Measurements from ENCODE around the gene TFEC.

TFEC gene

DNA sequence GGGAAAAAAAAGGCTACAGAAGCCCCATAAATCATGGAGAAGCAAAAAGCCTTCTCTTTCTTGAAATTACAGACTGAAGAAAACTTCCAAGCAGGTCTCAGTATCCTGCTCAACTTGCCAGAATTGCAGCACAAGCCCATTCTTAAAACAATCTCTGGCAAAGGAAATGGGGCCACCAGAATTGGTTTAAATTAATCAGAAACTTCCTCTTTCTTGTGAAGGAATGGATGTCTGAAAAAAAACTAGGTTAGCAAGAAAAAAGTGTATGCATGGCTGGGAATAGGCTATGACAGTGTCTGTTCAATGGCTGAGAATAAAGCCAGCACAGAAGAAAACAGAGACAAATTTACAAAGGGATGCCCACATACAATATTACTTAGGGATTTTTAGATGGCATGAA, 59.1 kb downstream of the TFEC start:
- Mint-ChIP-seq H3K27me3 (no peaks in the 10 kb centered on the region), H3K36me3 (ENCODE audit: low read depth) (no peaks in the 10 kb centered on the region)

DNA sequence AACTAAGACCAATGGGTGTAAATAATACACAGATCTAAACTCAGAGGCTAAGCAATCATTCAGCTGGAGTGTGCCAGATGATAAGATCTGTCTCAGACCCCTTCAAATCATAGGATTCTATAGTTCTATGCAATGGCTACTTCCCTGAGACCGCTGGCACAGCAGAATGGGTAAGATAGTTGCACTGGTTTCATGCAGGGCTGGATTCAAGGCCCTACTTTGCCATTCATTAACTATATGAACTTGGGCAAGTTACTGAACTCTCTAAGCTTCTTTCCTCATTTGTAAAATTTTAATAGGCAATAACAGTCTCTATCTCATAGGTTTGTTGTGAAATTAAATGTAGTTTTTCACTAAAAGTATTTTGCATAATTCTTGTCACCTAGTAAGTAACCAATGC, 62.0 kb downstream of the TFEC start:
- no peak overlapping the region for H3K27ac Mint-ChIP-seq
- no peak overlapping the region for H3K4me3 Mint-ChIP-seq
- no peaks in the 10 kb centered on the region for H3K36me3 Mint-ChIP-seq (ENCODE audit: low read depth)
- no peaks in the 10 kb centered on the region for H3K9me3 Mint-ChIP-seq
- no peaks in the 10 kb centered on the region for H3K4me1 Mint-ChIP-seq (ENCODE audit: low read depth)
- no peaks in the 10 kb centered on the region for H3K27me3 Mint-ChIP-seq
- DNase-seq: no peak

More for the DNA sequence above, 59.1 kb downstream of the TFEC start:
- no peaks in the 10 kb centered on the region for H3K4me1 Mint-ChIP-seq (ENCODE audit: low read depth)
- DNase-seq: no peak
- no peak overlapping the region for H3K27ac Mint-ChIP-seq
- no peak overlapping the region for H3K4me3 Mint-ChIP-seq
- H3K9me3 Mint-ChIP-seq: no peaks in the 10 kb centered on the region

DNA sequence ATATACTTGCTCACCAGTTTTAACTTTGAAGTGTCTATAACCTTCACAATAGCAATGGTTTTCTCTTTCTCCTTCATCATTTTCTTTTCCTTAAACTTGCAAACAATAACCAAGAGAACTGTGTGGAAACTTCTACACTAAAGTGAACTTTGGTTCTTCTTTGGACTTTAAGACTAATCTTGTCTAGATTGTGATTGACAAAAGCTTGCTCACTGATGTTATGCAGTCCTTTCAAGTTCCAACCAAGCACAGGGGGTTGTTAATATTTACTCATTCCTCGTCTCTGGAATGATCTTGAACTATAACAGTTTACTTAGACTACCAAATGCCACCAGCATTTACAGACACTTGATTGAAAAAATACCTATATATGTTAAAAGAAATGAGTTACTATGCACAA, 62.4 kb downstream of the TFEC start:
- no peak for DNase-seq
- H3K4me3 Mint-ChIP-seq: no peak overlapping the region
- no peaks in the 10 kb centered on the region for H3K4me1 Mint-ChIP-seq (ENCODE audit: low read depth)
- H3K27me3 Mint-ChIP-seq: no peaks in the 10 kb centered on the region
- no peak overlapping the region for H3K27ac Mint-ChIP-seq
- H3K36me3 Mint-ChIP-seq (ENCODE audit: low read depth): no peaks in the 10 kb centered on the region
- no peaks in the 10 kb centered on the region for H3K9me3 Mint-ChIP-seq

DNA sequence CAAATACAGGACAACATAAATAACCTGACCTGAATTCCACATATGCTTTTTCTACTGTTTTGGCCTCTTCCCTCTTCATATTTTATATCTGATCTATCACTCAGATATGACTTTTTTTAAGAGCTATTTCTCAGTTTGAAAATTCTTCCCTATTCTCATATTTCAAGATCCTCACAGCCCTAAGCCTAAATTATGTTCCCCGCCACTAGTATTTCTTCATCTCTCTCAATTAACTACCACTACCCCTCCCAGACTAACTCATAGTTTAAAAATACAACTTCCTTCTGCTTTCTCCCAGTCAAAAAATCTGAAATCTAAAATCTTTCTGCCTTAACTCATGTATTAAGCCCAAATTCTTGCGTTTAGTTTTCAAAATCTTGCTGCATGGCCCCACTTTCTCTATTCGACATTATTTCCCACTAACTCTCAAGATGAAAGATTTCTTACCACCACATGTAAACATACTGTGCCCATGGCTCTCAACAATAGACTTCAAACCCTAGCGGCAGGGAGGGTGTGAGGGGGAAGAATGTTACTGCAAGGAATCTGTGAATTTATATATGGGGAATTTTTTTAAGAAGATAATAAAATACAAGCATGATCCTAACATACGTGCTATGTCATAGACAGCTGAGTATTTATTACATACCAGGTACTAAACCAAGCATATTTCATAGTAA, 64.6 kb downstream of the TFEC start:
- H3K36me3 Mint-ChIP-seq (ENCODE audit: low read depth): no peaks in the 10 kb centered on the region
- H3K4me1 Mint-ChIP-seq (ENCODE audit: low read depth): no peaks in the 10 kb centered on the region
- no peaks in the 10 kb centered on the region for H3K27me3 Mint-ChIP-seq
- H3K27ac Mint-ChIP-seq: no peak overlapping the region
- DNase-seq: no peak
- no peaks in the 10 kb centered on the region for H3K9me3 Mint-ChIP-seq
- H3K4me3 Mint-ChIP-seq: no peak overlapping the region

DNA sequence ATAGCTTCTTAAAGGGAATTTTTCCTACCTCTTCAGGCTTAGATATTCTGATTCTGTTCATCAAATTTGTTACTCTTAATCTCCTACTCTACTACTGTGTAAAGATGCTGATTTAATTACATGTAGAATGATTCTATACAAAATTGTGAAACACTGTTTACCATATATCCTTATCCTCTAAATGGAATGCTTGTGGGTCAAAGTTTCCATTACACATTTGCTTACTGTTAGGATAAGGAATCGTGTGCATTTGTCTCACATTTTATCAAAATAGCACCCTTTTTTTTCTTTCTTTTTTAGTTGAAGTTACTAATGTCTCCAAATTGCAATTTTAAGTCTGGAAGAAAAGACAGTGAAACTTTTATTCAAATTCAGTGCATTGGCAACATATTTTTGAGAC, 65.3 kb downstream of the TFEC start:
- H3K4me1 Mint-ChIP-seq (ENCODE audit: low read depth): no peaks in the 10 kb centered on the region
- H3K36me3 Mint-ChIP-seq (ENCODE audit: low read depth): no peaks in the 10 kb centered on the region
- no peak overlapping the region for H3K27ac Mint-ChIP-seq
- DNase-seq: no peak
- H3K27me3 Mint-ChIP-seq: no peaks in the 10 kb centered on the region
- H3K4me3 Mint-ChIP-seq: no peak overlapping the region
- no peaks in the 10 kb centered on the region for H3K9me3 Mint-ChIP-seq

DNA sequence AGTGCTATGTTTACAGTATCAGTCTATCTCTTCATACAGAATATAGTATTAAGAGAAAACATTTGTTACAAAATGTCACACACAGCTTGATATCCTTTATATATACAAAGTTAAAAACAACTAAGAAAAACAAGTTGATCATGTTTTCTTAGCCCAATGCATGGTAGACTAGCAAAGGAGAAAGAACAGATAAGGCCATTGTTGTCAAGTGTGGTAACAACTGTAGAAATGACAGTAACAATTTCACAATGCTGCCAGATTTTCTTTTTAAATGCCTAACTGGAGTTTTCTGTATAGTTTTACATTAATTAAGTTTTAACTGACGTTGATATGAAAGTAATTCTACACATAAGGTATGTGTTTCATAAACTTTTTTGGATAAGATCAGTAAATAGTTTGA, 65.8 kb downstream of the TFEC start:
- DNase-seq: no peak
- no peak overlapping the region for H3K27ac Mint-ChIP-seq
- no peak overlapping the region for H3K4me3 Mint-ChIP-seq
- H3K9me3 Mint-ChIP-seq: no peaks in the 10 kb centered on the region
- H3K27me3 Mint-ChIP-seq: no peaks in the 10 kb centered on the region
- H3K36me3 Mint-ChIP-seq (ENCODE audit: low read depth): no peaks in the 10 kb centered on the region
- no peaks in the 10 kb centered on the region for H3K4me1 Mint-ChIP-seq (ENCODE audit: low read depth)

DNA sequence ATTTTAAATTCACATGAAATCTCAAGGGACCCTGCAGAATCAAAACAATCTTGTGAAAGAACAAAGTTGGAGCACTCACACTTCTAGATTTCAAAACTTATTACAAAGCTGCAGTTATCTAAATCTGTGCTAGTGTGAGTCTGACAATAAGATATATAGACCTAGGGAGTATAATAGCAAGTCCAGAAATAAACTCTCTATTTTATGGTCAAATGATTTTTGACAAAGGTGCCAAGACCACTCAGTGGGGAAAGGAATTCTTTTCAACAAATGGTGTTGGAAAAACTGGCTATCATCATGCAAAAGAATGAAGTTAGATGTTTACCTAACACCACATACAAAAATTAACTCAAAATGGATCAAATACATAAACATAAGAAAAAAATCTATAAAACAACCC, 68.2 kb downstream of the TFEC start:
- Mint-ChIP-seq H3K27me3 (no peaks in the 10 kb centered on the region), H3K27ac (no peak overlapping the region), H3K9me3 (no peaks in the 10 kb centered on the region), H3K4me3 (no peak overlapping the region), H3K36me3 (ENCODE audit: low read depth) (no peaks in the 10 kb centered on the region), H3K4me1 (ENCODE audit: low read depth) (no peaks in the 10 kb centered on the region)
- no peak for DNase-seq

DNA sequence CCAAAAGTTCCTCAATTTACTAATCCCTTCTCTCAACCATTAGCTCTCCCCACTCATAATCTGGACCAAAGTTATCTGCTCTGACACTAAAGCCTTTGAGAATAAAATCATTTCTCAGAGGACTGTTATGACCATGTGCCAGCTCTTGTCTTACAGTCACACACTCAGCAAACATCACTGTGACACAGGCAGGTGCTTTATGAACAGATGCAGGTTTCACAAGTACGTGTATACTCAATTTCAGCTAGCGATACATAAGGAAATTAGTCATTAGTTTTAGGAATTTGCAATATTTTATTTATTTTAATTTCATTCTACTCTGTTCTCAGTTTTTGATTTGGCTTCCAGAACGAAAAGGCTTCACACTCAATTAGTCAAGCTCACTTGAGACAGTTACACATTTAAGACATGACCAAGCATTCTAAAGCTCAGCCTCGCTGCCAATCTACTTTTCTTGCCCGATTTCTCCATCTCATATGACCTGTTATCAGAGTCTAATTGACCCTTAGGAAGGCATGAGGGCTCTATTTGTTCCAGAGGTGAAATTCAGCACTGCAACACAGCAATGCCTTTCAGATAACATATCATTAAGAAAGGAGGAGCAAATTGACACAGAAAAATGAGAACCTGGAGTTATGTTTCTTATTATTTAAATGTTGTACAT, 76.8 kb downstream of the TFEC start:
- no peak for DNase-seq
- no peak overlapping the region for H3K27ac Mint-ChIP-seq
- no peaks in the 10 kb centered on the region for H3K27me3 Mint-ChIP-seq
- no peaks in the 10 kb centered on the region for H3K36me3 Mint-ChIP-seq (ENCODE audit: low read depth)
- H3K4me3 Mint-ChIP-seq: no peak overlapping the region
- H3K9me3 Mint-ChIP-seq: no peaks in the 10 kb centered on the region
- no peaks in the 10 kb centered on the region for H3K4me1 Mint-ChIP-seq (ENCODE audit: low read depth)

DNA sequence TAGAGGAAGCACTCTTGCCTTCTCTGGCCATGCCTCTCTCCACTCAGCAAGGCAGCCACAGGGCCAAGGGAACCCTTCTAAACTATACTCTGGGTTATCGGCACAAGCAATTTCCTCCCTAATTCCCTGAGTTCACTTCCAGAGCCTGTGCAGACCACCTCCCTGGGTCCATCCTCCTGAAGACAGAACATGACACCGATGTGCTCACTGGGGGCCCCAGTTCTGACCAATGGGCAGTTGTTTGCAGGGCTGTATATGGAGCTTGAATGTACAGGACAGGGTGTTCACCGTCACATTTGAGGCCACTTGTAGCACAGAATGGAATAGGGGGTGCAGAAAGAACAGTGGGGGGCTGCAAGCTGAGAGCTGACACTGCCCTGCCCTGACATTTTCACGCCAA, 77.7 kb downstream of the TFEC start:
- Mint-ChIP-seq H3K27ac (no peak overlapping the region), H3K9me3 (no peaks in the 10 kb centered on the region), H3K27me3 (no peaks in the 10 kb centered on the region), H3K36me3 (ENCODE audit: low read depth) (no peaks in the 10 kb centered on the region), H3K4me1 (ENCODE audit: low read depth) (no peaks in the 10 kb centered on the region), H3K4me3 (no peak overlapping the region)
- DNase-seq: no peak

DNA sequence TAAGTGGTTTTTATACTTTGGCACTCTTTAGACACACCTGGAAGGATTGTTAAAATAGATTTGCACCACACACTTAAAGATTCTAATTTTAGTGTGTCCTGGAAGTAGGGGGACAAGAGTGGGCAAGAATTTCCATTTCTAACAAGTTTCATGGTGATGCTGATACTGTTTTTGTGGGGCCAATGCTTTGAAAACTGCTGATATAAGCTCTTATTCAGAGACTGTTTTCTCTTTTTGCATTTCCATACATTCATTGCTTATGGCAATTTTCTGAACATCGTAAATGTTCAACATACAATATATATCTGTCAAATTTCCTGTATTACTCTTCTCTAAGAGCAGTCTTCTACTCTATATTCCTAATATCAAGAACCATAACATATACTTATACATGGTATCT, 79.0 kb downstream of the TFEC start:
- no peak for DNase-seq
- H3K27me3 Mint-ChIP-seq: no peaks in the 10 kb centered on the region
- H3K9me3 Mint-ChIP-seq: no peaks in the 10 kb centered on the region
- H3K36me3 Mint-ChIP-seq (ENCODE audit: low read depth): no peaks in the 10 kb centered on the region
- no peaks in the 10 kb centered on the region for H3K4me1 Mint-ChIP-seq (ENCODE audit: low read depth)
- H3K4me3 Mint-ChIP-seq: no peak overlapping the region
- H3K27ac Mint-ChIP-seq: no peak overlapping the region

DNA sequence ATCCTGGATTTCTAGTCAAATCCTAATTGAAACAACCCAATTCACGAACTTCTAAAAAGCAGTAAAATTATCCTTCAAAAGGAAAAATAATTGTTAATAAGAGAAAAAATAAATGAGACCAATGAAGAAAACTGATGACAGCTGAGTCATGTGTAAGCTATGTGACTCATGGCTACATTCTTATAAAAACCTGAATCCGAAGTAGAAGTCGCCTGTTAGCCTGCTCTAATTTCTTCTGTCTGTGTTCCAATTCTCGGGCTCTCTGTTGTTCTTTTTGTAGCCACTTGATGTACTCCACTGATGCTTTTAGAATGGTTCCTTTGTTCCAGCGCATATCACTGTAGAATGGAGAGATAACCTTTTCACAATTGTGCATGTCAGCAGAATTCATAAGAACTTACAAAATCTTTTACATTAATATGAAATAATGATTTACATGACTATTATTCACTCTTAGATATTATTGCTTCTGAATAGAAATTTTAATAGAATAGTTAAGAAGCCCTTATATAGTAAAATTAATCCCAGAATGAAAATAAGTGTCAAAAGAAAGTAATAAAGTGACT, 88.8 kb downstream of the TFEC start:
- H3K27me3 Mint-ChIP-seq: no peaks in the 10 kb centered on the region

DNA sequence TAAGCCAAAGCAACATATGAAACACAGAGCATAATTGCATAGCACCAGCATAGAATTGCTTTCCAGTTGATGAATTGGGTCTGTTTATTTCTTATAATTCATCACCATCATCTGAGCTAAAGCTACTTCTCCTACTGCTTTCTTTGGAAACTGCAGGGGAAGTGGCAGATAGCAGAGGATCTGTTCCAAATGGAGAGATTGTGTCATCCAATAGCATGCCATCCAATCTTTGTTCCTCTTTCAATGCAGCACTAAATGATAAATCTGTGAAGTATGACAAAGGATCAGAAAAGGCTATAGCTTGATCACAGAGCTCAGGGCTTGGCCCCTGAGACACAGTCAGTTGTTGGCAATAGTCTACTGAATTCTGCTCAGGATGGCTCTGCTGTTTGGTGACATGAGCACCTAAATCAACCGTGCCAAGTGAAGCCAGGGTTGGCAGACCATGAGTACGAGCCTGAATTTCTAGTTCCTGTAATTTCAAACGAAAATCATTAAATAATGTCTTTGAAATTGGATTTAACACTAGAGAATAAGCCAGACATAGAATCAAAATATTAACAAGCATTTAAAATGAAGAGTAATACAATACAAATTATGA, 90.0 kb downstream of the TFEC start:
- H3K4me1 Mint-ChIP-seq (ENCODE audit: low read depth): no peaks in the 10 kb centered on the region
- no peaks in the 10 kb centered on the region for H3K9me3 Mint-ChIP-seq
- H3K27ac Mint-ChIP-seq: no peak overlapping the region
- H3K27me3 Mint-ChIP-seq: no peaks in the 10 kb centered on the region
- H3K4me3 Mint-ChIP-seq: no peak overlapping the region
- no peak for DNase-seq
- no peaks in the 10 kb centered on the region for H3K36me3 Mint-ChIP-seq (ENCODE audit: low read depth)

More for the DNA sequence above, 88.8 kb downstream of the TFEC start:
- no peak overlapping the region for H3K4me3 Mint-ChIP-seq
- no peaks in the 10 kb centered on the region for H3K4me1 Mint-ChIP-seq (ENCODE audit: low read depth)
- H3K36me3 Mint-ChIP-seq (ENCODE audit: low read depth): no peaks in the 10 kb centered on the region
- no peak overlapping the region for H3K27ac Mint-ChIP-seq
- no peaks in the 10 kb centered on the region for H3K9me3 Mint-ChIP-seq
- DNase-seq: no peak

DNA sequence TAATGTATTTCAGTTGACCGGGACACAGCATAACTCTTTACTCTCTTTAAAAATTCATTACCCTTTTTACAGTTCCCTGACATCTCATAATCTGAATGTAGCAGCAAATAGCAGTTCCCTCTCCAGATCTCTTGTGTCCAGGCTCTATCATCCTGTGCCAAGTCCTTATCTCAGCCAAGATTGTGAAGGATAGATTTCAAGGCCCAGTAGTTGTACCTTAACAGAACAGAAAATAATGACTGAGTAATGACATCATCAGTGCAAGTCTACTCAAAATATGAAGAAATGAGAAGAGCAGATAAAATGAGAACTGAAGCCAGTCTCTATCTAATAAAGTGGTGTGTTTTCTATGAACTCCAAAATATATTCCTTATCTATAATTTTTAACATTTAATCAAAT, 92.6 kb downstream of the TFEC start:
- Mint-ChIP-seq H3K4me3 (no peak overlapping the region), H3K36me3 (ENCODE audit: low read depth) (no peaks in the 10 kb centered on the region), H3K9me3 (no peaks in the 10 kb centered on the region)

DNA sequence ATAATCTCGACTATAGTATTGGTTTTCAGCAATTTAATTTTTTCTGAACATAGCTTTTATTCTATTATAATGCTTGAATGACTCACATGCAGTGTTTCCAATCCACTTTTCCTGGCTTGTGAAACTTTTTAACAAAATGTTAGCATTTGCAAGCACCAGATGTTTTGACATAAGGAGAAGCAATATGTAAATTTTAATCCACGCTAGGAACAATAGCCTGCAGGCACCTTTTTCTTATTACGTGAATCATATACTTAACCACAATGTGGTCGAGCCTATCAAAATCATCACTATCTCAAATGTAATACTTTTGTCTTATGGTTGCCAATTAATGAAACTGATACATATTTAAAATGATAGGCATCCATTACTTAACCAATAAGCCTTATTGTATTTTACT, 97.1 kb downstream of the TFEC start:
- Mint-ChIP-seq H3K27me3 (no peaks in the 10 kb centered on the region), H3K27ac (no peak overlapping the region), H3K4me1 (ENCODE audit: low read depth) (no peaks in the 10 kb centered on the region), H3K4me3 (no peak overlapping the region), H3K9me3 (no peaks in the 10 kb centered on the region), H3K36me3 (ENCODE audit: low read depth) (no peaks in the 10 kb centered on the region)
- DNase-seq: no peak

More for the DNA sequence above, 92.6 kb downstream of the TFEC start:
- no peaks in the 10 kb centered on the region for H3K4me1 Mint-ChIP-seq (ENCODE audit: low read depth)
- H3K27me3 Mint-ChIP-seq: no peaks in the 10 kb centered on the region
- H3K27ac Mint-ChIP-seq: no peak overlapping the region
- no peak for DNase-seq

DNA sequence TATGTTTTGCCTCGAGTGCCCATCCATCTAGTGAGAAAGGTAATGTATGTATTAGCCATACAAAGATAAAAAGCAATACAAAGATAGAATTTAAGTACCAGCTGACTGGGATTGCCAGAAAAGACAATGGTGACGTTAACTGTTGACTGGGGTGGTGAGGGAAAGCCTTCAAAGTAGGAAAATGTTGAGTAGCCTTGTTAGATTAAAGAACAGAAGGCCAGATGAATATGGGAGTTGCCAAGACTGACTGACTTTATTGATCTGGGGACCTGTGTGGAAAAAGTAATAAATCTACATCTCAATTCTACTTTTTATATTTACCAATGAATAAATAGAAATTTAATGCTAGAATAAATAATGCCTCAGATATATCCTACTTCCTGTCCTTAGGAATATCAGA, 97.7 kb downstream of the TFEC start:
- Mint-ChIP-seq H3K4me3 (no peak overlapping the region), H3K4me1 (ENCODE audit: low read depth) (no peaks in the 10 kb centered on the region), H3K36me3 (ENCODE audit: low read depth) (no peaks in the 10 kb centered on the region), H3K9me3 (no peaks in the 10 kb centered on the region), H3K27me3 (no peaks in the 10 kb centered on the region), H3K27ac (no peak overlapping the region)
- DNase-seq: no peak
